Activated T-cell treated with anti-CD3 and anti-CD28 coated beads, Interleukin-2, amount 50 U/mL, for 72 hours (primary cell): ENCODE data around the gene OPTN. TPM values are rescaled to one million over a fixed set of nuclear protein-coding genes. Genes with fewer than 3 reads are reported as not detected.
"Not testable (repeated sequence)": the region's sequence is repeated elsewhere in the genome, so short reads cannot be mapped to it uniquely, and the experiment has no call there.

Experiments used
- ATAC-seq, 2 donors: fragments of 150-1000 bp; cut with Tn5 transposase; replicated peaks in 1 of 2; 2 replicates each; pipeline ENCODE4 v1.10.0; 2021; ENCODE audit warnings: moderate library complexity in 2 of 2, mild to moderate bottlenecking in 1 of 2
- DNase-seq, 2 donors: peaks; one replicate each; pipeline ENCODE4 v3.0.0; 2021 to 2022; ENCODE audit warnings: mixed read lengths in 1 of 2
- H3K27ac Mint-ChIP-seq: one replicate; pipeline ENCODE4 v1.8.0; 2022; ENCODE audit warnings: mild to moderate bottlenecking, moderate library complexity, mixed read lengths
- H3K27me3 Mint-ChIP-seq: one replicate; pipeline ENCODE4 v1.8.0; 2022; ENCODE audit warnings: low read depth, mixed read lengths
- H3K36me3 Mint-ChIP-seq, 2 donors: one replicate each; pipeline ENCODE4 v1.8.0; 2022; ENCODE audit warnings: mixed read lengths in 2 of 2, mild to moderate bottlenecking in 1 of 2; ENCODE audit not compliant: insufficient read depth in 2 of 2
- H3K4me1 Mint-ChIP-seq: one replicate; pipeline ENCODE4 v1.8.0; 2022; ENCODE audit warnings: low read depth, mixed read lengths
- H3K4me3 Mint-ChIP-seq, 2 donors: one replicate each; pipeline ENCODE4 v1.8.0; 2022; ENCODE audit warnings: mild to moderate bottlenecking in 2 of 2, mixed read lengths in 2 of 2, moderate library complexity in 2 of 2
- H3K9me3 Mint-ChIP-seq, 2 donors: one replicate each; pipeline ENCODE4 v1.8.0; 2022; ENCODE audit warnings: mixed read lengths in 2 of 2
- total RNA-seq, 2 donors: library from RNA; stranded (reverse); gene quantifications; one replicate each; pipeline ENCODE4 v1.2.3, GENCODE V29; 2022

The OPTN gene
- total RNA-seq, 2 donors from 2014 or later: 69.8 to 121 TPM

DNA sequence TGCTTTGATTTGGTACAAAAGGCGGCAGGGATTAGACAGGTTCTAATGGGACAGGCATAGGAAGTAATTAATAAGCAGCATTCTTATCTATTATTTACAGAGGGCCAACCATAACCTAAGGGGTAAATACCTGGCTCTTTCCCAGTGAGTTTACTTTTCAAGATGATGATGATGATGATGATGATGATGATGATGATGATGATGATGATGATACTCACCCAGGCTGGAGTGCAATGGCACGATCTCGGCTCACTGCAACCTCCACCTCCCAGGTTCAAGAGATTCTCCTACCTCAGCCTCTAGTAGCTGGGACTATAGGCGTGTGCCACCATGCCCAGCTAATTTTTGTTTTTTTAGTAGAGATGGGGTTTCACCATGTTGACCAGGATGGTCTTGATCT is 5.9 kb upstream of the OPTN start:
- ATAC-seq, H3K27ac Mint-ChIP-seq, H3K27me3 Mint-ChIP-seq, DNase-seq, H3K9me3 Mint-ChIP-seq, H3K36me3 Mint-ChIP-seq, H3K4me3 Mint-ChIP-seq: not testable (repeated sequence)
- peaks cover 17% of the 10 kb centered on the region for H3K4me1 Mint-ChIP-seq

DNA sequence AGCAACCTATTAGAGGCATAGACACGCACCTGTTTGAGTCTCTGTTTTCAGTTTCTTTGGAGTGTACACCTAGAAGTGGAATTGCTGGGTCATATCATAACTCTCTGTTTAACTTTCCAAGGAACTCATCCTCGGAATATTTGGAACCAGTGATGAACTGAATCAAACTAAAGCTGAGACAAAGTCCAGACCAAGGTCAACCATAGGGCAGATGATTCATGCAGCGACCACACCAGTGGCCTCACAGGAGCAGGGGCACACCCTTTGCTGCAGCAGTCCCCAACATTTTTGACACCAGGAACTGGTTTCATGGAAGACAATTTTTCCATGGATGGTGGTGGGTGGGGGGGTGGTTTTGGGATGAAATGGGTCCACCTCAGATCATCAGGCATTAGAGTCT is 4.9 kb upstream of the OPTN start:
- H3K27ac Mint-ChIP-seq: no peak overlapping the region
- no peak for DNase-seq
- H3K4me1 Mint-ChIP-seq: peaks cover 22% of the 10 kb centered on the region
- H3K4me3 Mint-ChIP-seq: no peak overlapping the region
- H3K36me3 Mint-ChIP-seq: no peaks in the 10 kb centered on the region
- no peak for ATAC-seq
- H3K9me3 Mint-ChIP-seq: peaks cover 1 to 4% of the 10 kb centered on the region in 2 donors
- peaks cover 6% of the 10 kb centered on the region for H3K27me3 Mint-ChIP-seq

DNA sequence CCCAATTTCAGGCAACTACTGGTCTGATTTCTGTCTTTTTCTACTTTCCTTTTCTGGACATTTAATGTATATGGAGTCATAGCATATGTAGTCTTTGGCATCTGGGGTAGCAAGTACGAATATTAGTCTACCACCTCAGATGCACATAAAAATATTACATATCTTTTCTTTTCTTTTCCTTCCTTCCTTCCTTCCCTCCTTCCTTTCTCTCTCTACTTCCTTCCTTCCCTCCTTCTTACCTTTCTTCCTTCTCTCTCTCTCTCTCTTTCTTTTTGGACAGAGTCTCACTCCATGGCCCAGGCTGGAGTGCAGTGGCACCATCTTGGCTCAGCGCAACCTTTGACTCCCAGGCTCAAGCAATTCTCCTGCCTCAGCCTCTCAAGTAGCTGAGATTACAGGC is 4.0 kb upstream of the OPTN start:
- H3K36me3 Mint-ChIP-seq: peaks cover 0 to 1% of the 10 kb centered on the region in 2 donors
- no peak overlapping the region for H3K4me3 Mint-ChIP-seq
- ATAC-seq: no peak

DNA sequence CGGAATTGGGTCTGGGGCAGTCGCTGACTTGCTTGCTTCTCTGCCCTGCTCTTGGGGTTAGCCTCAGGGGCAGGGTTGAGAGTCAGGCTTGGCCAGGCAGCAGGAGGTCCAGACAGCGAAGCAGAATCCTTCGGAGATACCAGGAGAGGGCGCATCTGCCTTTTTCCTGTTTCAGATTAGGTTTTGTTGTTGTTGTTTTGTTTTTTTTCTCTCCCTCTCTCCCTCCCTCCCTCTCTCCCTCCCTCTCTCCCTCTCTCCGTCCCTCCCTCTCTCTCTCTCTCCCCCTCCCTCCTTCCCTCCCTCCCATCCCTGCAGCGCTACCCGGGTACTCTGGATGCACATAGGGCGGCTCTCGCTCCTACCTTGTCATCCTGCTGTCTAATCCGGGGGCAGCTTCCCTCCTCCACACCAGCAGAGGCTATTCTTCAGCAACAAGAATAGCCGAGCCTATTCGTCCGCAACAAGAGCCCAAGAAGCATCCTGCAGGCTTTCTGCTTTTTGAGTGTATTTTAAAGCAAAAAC is 758 bp upstream of the OPTN start:
- peaks cover 0 to 3% of the 10 kb centered on the region in 2 donors for H3K36me3 Mint-ChIP-seq
- H3K9me3 Mint-ChIP-seq: no peaks in the 10 kb centered on the region
- peak; percentile 56 to 65 for ATAC-seq
- peak; percentile 53 to 55 for DNase-seq
- no peaks in the 10 kb centered on the region for H3K27me3 Mint-ChIP-seq
- H3K4me3 Mint-ChIP-seq: peak overlapping the region; percentile 94 to 95
- H3K4me1 Mint-ChIP-seq: peaks cover 39% of the 10 kb centered on the region
- H3K27ac Mint-ChIP-seq: peak overlapping the region; percentile 83

More for the DNA sequence above, 4.0 kb upstream of the OPTN start:
- Mint-ChIP-seq H3K9me3 (peaks cover 1 to 4% of the 10 kb centered on the region in 2 donors), H3K4me1 (peaks cover 27% of the 10 kb centered on the region), H3K27me3 (peaks cover 6% of the 10 kb centered on the region), H3K27ac (no peak overlapping the region)
- no peak for DNase-seq

DNA sequence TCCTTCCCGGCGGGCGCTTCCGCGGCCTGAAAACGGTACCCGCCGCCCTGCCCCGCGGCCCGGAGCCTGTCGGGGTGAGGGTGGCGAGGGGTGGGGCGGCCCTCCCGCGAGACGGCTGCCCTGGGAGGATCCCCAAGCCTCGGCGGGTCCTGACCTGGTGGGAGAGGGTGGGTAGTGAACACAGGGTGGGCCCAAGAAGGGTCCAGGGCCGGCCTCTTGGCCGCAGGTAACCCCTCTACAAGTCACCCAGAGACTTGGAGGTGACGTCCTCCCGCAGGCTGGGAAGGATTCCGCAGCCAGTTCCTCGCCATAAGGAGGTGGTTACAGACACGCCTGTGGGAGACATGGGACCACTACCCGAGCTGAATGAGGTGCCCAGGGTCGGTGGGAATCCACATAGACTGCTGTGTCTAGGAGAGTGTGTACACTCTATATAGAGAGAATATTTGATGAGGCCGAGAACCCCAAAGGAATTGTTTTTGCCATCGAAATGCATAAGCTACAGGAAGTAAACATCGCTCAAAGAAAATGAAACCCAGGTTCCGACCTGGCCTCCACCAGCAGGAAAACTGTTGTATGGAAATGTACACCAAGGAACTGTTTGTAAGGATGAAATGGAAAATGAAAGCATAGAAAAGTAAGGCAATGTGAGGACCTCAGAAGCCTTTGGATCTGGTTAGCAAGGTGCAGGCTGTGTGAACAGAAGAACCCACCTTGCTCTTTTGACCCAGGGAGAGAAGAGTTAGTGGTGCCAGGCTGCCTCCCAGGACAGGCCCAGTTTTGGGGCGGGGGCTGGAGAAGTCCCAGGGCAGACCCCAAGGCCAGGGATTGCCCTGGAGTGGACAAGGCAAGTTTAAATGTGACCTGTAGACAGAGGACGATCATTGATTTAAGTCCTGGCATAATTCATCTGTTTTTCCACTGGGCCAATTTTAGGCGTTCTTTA is 659 bp downstream of the OPTN start:
- Mint-ChIP-seq H3K9me3 (no peaks in the 10 kb centered on the region), H3K27ac (peak overlapping the region; percentile 94), H3K27me3 (no peaks in the 10 kb centered on the region), H3K4me1 (peaks cover 52% of the 10 kb centered on the region), H3K4me3 (peak overlapping the region; percentile 95), H3K36me3 (peaks cover 2 to 3% of the 10 kb centered on the region in 2 donors)
- peak in 1 of 2 donors; percentile 33 for DNase-seq
- peak; percentile 34 to 39 for ATAC-seq

DNA sequence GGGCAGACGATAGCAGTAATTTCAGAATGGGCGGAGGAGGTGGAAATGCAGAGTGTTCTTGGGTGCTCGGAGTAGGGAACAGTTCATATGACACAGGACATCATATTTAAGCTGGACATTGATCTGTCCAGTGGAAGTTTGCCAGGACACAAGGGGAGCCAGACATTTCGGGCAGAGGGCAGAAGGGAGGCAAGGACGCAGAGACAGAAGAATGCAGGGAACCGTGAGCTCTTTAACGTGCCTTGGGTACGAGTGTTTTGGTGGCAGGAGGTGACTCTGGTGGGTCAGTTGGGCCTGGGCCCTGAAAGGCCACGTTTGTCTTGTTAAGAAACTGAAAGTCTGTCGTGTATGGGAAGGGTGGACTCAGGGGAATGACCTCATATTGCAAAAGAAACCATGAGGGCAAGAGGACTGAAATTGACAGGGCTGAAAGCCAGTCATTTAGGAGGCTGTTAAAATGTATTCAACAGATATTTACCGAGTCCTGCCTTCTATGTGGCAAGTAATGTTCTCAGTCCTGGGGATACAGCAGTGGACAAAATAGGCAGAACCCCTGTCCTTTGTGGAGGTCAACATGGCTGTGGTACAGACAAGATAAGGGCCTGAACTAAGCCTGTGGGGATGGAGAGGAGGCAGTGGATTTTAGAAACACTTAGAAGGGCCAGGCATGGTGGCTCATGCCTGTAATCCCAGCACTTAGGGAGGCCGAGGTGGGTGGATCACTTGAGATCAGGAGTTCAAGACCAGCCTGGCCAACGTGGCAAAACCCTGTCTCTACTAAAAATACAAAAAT is 2.2 kb downstream of the OPTN start:
- Mint-ChIP-seq H3K4me3 (peak overlapping the region; percentile 34 to 73), H3K4me1 (peaks cover 63% of the 10 kb centered on the region), H3K36me3 (peaks cover 2 to 6% of the 10 kb centered on the region in 2 donors), H3K27ac (peak overlapping the region; percentile 83), H3K27me3 (no peaks in the 10 kb centered on the region), H3K9me3 (no peaks in the 10 kb centered on the region)
- ATAC-seq (no peak), DNase-seq (no peak)

DNA sequence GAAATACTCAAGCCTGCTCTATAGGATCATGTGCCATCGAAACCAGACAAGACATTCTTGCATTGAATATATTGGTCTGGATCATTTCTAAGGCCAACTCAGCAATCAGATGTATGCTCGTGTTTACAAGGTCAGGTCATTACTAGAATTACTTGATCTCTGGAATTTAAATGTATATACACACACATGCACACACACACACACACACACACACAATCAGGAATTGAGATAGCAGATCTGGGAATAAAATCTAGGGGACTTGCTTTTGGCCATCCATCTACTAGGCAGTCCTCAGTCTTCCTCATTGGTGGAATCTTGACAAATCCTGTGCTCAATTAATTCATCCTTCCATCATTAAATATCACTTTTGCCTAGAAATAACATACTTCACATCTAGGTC is 3.6 kb downstream of the OPTN start:
- Mint-ChIP-seq H3K27ac (peak overlapping the region; percentile 56), H3K27me3 (no peaks in the 10 kb centered on the region), H3K36me3 (peaks cover 2 to 6% of the 10 kb centered on the region in 2 donors), H3K4me3 (peak overlapping the region in 1 of 2 donors; percentile 6), H3K4me1 (peaks cover 70% of the 10 kb centered on the region), H3K9me3 (no peaks in the 10 kb centered on the region)
- ATAC-seq: no peak
- no peak for DNase-seq

DNA sequence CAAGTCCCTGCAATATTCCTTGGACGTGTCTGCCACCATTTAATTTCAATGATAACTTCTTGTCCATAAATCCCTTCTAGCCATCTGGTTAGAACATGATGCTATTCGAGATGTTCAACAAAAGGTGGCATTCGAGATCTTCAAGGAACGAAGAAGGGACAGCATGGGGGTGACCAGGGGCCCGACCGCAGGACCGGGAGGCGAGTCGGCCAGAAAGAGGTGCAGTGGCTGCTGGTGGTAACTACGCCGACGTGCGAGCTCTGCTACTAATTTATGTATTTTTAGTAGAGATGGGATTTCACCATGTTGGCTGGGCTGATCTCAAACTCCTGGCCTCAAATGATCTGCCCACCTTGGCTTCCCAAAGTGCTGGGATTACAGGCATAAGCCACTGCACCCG is 4.7 kb downstream of the OPTN start:
- Mint-ChIP-seq H3K9me3 (no peaks in the 10 kb centered on the region), H3K4me3 (no peak overlapping the region), H3K27ac (peak overlapping the region; percentile 83), H3K36me3 (peaks cover 5 to 6% of the 10 kb centered on the region in 2 donors), H3K27me3 (no peaks in the 10 kb centered on the region), H3K4me1 (peaks cover 62% of the 10 kb centered on the region)
- ATAC-seq: no peak
- DNase-seq: no peak

DNA sequence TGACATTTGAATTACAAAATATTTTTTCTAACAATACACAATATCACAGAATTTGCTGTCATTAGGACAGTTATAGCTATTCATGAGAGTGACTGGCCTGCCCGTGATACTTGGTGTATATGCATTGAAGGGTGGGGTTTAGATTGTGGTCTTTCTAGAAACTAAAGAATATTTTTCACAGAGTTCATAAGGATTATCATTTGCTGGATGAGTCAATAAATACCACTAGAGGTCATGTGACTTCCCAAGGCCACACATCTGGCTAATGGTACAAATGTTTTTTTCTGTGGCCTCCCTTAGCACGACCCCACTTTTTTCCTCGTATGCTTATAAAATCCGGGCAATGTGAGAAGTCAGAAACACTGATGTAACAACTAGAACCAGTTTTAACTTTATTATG is 5.2 kb downstream of the OPTN start:
- DNase-seq (no peak), ATAC-seq (no peak)
- Mint-ChIP-seq H3K27me3 (no peaks in the 10 kb centered on the region), H3K4me1 (peaks cover 65% of the 10 kb centered on the region), H3K36me3 (peaks cover 8 to 9% of the 10 kb centered on the region in 2 donors), H3K9me3 (no peaks in the 10 kb centered on the region), H3K4me3 (peak overlapping the region in 1 of 2 donors; percentile 51), H3K27ac (peak overlapping the region; percentile 83)

DNA sequence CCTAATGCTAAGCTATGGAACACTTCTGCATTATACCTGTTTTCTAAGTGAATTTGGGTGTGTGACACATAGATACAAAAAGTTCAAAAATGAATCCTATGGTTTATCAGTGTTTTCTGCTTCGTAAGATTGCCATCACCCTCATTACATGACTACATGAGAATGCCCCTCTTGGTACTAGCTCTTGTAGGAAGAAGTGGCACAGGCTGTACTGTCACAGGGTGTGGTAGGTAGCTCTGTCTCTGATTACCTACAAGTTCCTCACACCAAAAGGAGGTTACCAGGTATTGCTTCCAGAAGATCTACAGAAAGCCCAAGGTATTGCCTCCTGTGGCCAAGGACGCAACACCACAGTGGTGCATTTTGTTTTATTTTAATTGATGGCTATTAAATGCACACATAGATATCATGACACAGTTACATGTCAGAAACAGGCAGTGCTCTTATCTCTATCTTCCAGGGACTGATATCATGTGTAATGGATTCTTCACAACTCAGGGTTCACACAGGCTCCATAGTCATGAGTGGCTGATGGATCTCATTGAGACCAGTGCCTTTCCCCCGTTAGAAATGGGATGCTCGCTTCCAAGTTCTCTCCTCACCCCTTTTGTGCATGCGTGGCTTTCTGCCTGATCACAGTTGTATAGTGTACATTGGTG is 6.6 kb downstream of the OPTN start:
- ATAC-seq: peak in 1 of 2 donors; percentile 56
- Mint-ChIP-seq H3K27ac (peak overlapping the region; percentile 80), H3K27me3 (no peaks in the 10 kb centered on the region), H3K4me3 (peak overlapping the region in 1 of 2 donors; percentile 42), H3K4me1 (peaks cover 67% of the 10 kb centered on the region), H3K36me3 (peaks cover 10 to 13% of the 10 kb centered on the region in 2 donors), H3K9me3 (no peaks in the 10 kb centered on the region)
- DNase-seq: no peak

DNA sequence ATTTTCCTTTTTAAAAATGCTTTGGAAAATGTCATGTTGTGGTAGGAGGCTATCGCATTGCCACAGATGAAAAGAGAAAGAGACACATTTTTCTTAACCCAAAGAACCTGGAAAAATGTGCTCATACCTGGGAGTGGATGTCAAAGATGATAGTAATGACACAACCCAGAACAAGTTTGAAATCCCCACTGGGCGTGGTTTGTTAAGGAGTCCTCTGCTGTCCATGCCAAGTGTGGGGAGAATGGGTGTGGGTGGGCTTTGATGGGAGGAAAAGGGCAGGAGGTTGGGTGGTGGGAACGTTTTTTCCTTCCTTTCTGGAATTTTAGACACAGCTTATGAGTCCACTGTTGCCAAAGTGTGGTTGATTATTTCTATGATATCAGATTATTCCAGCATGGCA is 10.9 kb downstream of the OPTN start:
- H3K4me3 Mint-ChIP-seq: no peak overlapping the region
- no peak for DNase-seq
- no peaks in the 10 kb centered on the region for H3K9me3 Mint-ChIP-seq
- ATAC-seq: no peak
- no peaks in the 10 kb centered on the region for H3K27me3 Mint-ChIP-seq
- peaks cover 46% of the 10 kb centered on the region for H3K4me1 Mint-ChIP-seq
- H3K36me3 Mint-ChIP-seq: peaks cover 8 to 20% of the 10 kb centered on the region in 2 donors
- H3K27ac Mint-ChIP-seq: peak overlapping the region; percentile 18

DNA sequence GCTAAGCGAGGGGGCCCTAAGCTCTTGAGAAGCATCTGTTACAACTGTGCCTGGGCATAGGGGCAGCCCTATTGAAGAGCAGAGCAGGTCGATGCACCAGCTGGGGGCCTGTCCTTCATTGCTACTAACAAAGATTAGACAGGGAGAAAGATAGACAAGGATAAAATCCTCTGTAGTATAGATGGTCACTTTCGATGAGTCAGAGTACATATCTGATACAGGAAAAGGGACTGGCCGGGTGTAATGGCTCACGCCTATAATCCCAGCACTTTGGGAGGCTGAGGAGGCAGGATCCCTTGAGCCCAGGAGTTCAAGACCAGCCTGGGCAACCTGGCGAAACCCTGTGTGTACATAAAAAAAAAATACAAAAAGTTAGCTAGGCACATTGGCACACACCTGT is 13.6 kb downstream of the OPTN start:
- no peaks in the 10 kb centered on the region for H3K27me3 Mint-ChIP-seq
- H3K36me3 Mint-ChIP-seq: peaks cover 12 to 26% of the 10 kb centered on the region in 2 donors
- no peaks in the 10 kb centered on the region for H3K9me3 Mint-ChIP-seq
- H3K27ac Mint-ChIP-seq: no peak overlapping the region
- H3K4me1 Mint-ChIP-seq: peaks cover 42% of the 10 kb centered on the region
- DNase-seq: no peak
- no peak overlapping the region for H3K4me3 Mint-ChIP-seq
- ATAC-seq: no peak
